GM23338 (cell line): ENCODE measurements around the gene ITPR3. TPM values are rescaled to one million over a fixed set of nuclear protein-coding genes. Genes with fewer than 3 reads are reported as not detected.

Source experiments
- ATAC-seq: fragments of 200-7000 bp; cut with Tn5 transposase; 3 replicates; pipeline ENCODE4 v1.9.1; 2020
- DNase-seq: peaks from one replicate; pipeline ENCODE4 v3.0.0-alpha.2; 2015; ENCODE audit warnings: low spot score
- H2AFZ ChIP-seq: fragments of 200-600 bp; sonication (generic); 2 replicates; pipeline ENCODE4 v1.8.0; 2016; ENCODE audit warnings: antibody characterized with exemption, mild to moderate bottlenecking, moderate library complexity
- H3F3A ChIP-seq: fragments of 200-600 bp; sonication (generic); replicated peaks from 2 replicates; pipeline ENCODE4 v1.8.0; 2017; ENCODE audit warnings: antibody characterized with exemption, mixed run types, low read depth
- H3K27ac ChIP-seq: fragments of 200-600 bp; sonication (generic); 2 replicates; pipeline ENCODE4 v1.6.1; 2016; ENCODE audit warnings: low read depth
- H3K27me3 ChIP-seq: fragments of 200-600 bp; sonication (generic); 2 replicates; pipeline ENCODE4 v1.8.0; 2016; ENCODE audit warnings: mild to moderate bottlenecking, mixed run types, moderate library complexity; ENCODE audit not compliant: insufficient read depth
- H3K36me3 ChIP-seq: fragments of 200-600 bp; sonication (generic); 2 replicates; pipeline ENCODE4 v1.8.0; 2016; ENCODE audit warnings: mild to moderate bottlenecking; ENCODE audit not compliant: insufficient read depth
- H3K4me1 ChIP-seq: fragments of 200-600 bp; sonication (generic); 2 replicates; pipeline ENCODE4 v1.8.0; 2016; ENCODE audit warnings: mild to moderate bottlenecking, moderate library complexity; ENCODE audit not compliant: insufficient read depth
- H3K4me2 ChIP-seq: fragments of 200-600 bp; sonication (generic); 2 replicates; pipeline ENCODE4 v1.7.1; 2017; ENCODE audit warnings: mixed run types
- H3K4me3 ChIP-seq: fragments of 200-600 bp; sonication (generic); 2 replicates; pipeline ENCODE4 v1.6.1; 2016; ENCODE audit warnings: mixed run types
- H3K79me2 ChIP-seq: fragments of 200-600 bp; sonication (generic); replicated peaks from 2 replicates; pipeline ENCODE4 v1.8.0; 2017; ENCODE audit warnings: mild to moderate bottlenecking; ENCODE audit not compliant: insufficient read depth
- H3K9me2 ChIP-seq: fragments of 200-600 bp; sonication (generic); 2 replicates; pipeline ENCODE4 v1.8.0; 2017; ENCODE audit not compliant: insufficient read depth
- H4K20me1 ChIP-seq: fragments of 200-600 bp; sonication (generic); replicated peaks from 2 replicates; pipeline ENCODE4 v1.8.0; 2017; ENCODE audit warnings: mild to moderate bottlenecking; ENCODE audit not compliant: insufficient read depth
- H3K27ac Mint-ChIP-seq: 2 replicates; pipeline ENCODE4 v1.8.0; 2020; ENCODE audit warnings: inconsistent platforms, mild to moderate bottlenecking, moderate library complexity, mixed read lengths
- H3K27me3 Mint-ChIP-seq: 3 replicates; pipeline ENCODE4 v1.8.0; 2022; ENCODE audit warnings: low read depth, mild to moderate bottlenecking, moderate library complexity, mixed read lengths, inconsistent platforms; ENCODE audit not compliant: insufficient read depth, poor library complexity
- H3K36me3 Mint-ChIP-seq: 3 replicates; pipeline ENCODE4 v1.8.0; 2021; ENCODE audit warnings: low read depth, mild to moderate bottlenecking, inconsistent platforms, moderate library complexity, mixed read lengths
- H3K4me1 Mint-ChIP-seq: 3 replicates; pipeline ENCODE4 v1.8.0; 2020; ENCODE audit warnings: mild to moderate bottlenecking, inconsistent platforms, mixed read lengths
- H3K4me3 Mint-ChIP-seq: 3 replicates; pipeline ENCODE4 v1.8.0; 2021; ENCODE audit warnings: moderate library complexity, mild to moderate bottlenecking, inconsistent platforms, mixed read lengths
- H3K9me3 Mint-ChIP-seq: 3 replicates; pipeline ENCODE4 v1.8.0; 2020; ENCODE audit warnings: moderate library complexity, mild to moderate bottlenecking, inconsistent platforms, mixed read lengths
- CREB1 ChIP-seq: fragments of 250-450 bp; sonication (Bioruptor Pico); IDR thresholded peaks from 2 replicates; pipeline ENCODE4 v1.5.0; 2020; ENCODE audit warnings: low read depth, mild to moderate bottlenecking, moderate library complexity
- CTCF ChIP-seq, 2 experiments: fragments of 200-600 bp in 1 of 2; sonication (generic) in 1 of 2; conservative IDR thresholded peaks; 2 replicates each; pipeline versions ENCODE4 v1.5.1 to v1.6.1; 2016 to 2017; ENCODE audit warnings: antibody characterized with exemption in 2 of 2, low read depth in 2 of 2, mild to moderate bottlenecking in 2 of 2, moderate library complexity in 1 of 2
- EZH2 ChIP-seq: fragments of 200-600 bp; sonication (generic); IDR thresholded peaks from one replicate; pipeline ENCODE4 v1.8.0; 2017; ENCODE audit warnings: antibody characterized with exemption, mild to moderate bottlenecking, low read depth; ENCODE audit not compliant: unreplicated experiment
- NANOG ChIP-seq: IDR thresholded peaks from 2 replicates; pipeline ENCODE4 v1.6.1; 2016; ENCODE audit warnings: antibody characterized with exemption, borderline replicate concordance
- POLR2AphosphoS5 ChIP-seq: IDR thresholded peaks from 2 replicates; pipeline ENCODE4 v1.6.1; 2016; ENCODE audit warnings: antibody characterized with exemption, low read depth
- REST ChIP-seq: IDR thresholded peaks from one replicate; pipeline ENCODE4 v1.6.1; 2018; ENCODE audit warnings: antibody characterized with exemption; ENCODE audit not compliant: unreplicated experiment
- STAT1 ChIP-seq: IDR thresholded peaks from one replicate; pipeline ENCODE4 v1.6.1; 2016; ENCODE audit warnings: antibody characterized with exemption; ENCODE audit not compliant: unreplicated experiment
- ZNF114 ChIP-seq: fragments of 250-450 bp; sonication (Bioruptor Pico); IDR thresholded peaks from 2 replicates; pipeline ENCODE4 v1.5.0; 2020; ENCODE audit warnings: mild to moderate bottlenecking, moderate library complexity
- ZNF462 ChIP-seq: fragments of 250-450 bp; sonication (Bioruptor Pico); IDR thresholded peaks from 2 replicates; pipeline ENCODE4 v1.5.0; 2020; ENCODE audit warnings: mild to moderate bottlenecking, moderate library complexity
- polyA plus RNA-seq: library from polyadenylated mRNA; unstranded; fragments of >200 nt; fragmentation: Nextera tagmentation; extraction: Ambion mirVana; gene quantifications from 2 replicates; pipeline ENCODE4 v1.2.1, GENCODE V29; 2016
- total RNA-seq: library from RNA; depleted of rRNA; stranded (reverse); fragments of >200 nt; shearing (Covaris generic); gene quantifications from 2 replicates; pipeline ENCODE4 v1.2.3, GENCODE V29; 2014

ITPR3 gene
- total and polyA plus RNA-seq, 2 experiments from 2014 or later: 7.3 to 31.9 TPM

- TF ChIP-seq CTCF (conservative IDR thresholded peaks at IDR 0.05; ENCODE audit: low read depth in 2 of 2) (no peak), ZNF462 (CRISPR knock-in tag) (no peak)
Observed at GRCh38 chr6:33670971-33671743, 50.0 kb downstream of the ITPR3 start (continued).

GRCh38 chr6:33671744-33672072 is 50.6 kb downstream of the ITPR3 start:
- H3K79me2 ChIP-seq: no peaks in the 10 kb centered on the region
- H3K4me1 Mint-ChIP-seq: peaks cover 4% of the 10 kb centered on the region; the same call in 2 of the 3 replicates
- no peaks in the 10 kb centered on the region for H3K9me3 Mint-ChIP-seq
- H4K20me1 ChIP-seq: no peaks in the 10 kb centered on the region; the same call in 1 of the 2 replicates
- H3K36me3 Mint-ChIP-seq: peaks cover 31% of the 10 kb centered on the region
- no peak overlapping the region for H3K27ac Mint-ChIP-seq
- peaks cover 17% of the 10 kb centered on the region for H3K27me3 Mint-ChIP-seq
- H3K4me2 ChIP-seq: no peak overlapping the region
- no peaks in the 10 kb centered on the region for H3K9me2 ChIP-seq
- H3K36me3 ChIP-seq: no peaks in the 10 kb centered on the region
- no peak overlapping the region for H2AFZ ChIP-seq
- DNase-seq (no peak), ATAC-seq (no peak)
- no peaks in the 10 kb centered on the region for H3F3A ChIP-seq
- H3K4me3 ChIP-seq: no peak overlapping the region
- H3K4me3 Mint-ChIP-seq: no peak overlapping the region
- TF ChIP-seq STAT1 (no peak), POLR2AphosphoS5 (no peak), EZH2 (no peak), CTCF (conservative IDR thresholded peaks at IDR 0.05; ENCODE audit: low read depth in 2 of 2) (no peak), CREB1 (no peak), REST (no peak), NANOG (no peak), ZNF114 (CRISPR knock-in tag) (no peak)
- H3K27ac ChIP-seq: no peak overlapping the region
- no peaks in the 10 kb centered on the region for H3K27me3 ChIP-seq
- H3K4me1 ChIP-seq: no peaks in the 10 kb centered on the region
